Osteoblast (primary cell): ENCODE data around the gene DICER1. TPM values are rescaled to one million over a fixed set of nuclear protein-coding genes. Genes with fewer than 3 reads are reported as not detected.
A peak's percentile ranks its signal among the peaks of the same experiment; 100 is the strongest.

Experiments
- DNase-seq: peaks from one replicate; pipeline ENCODE4 v3.0.0; 2011; ENCODE audit warnings: low spot score, mixed read lengths; ENCODE audit not compliant: insufficient read length; ENCODE audit errors: missing footprints
- H2AFZ ChIP-seq: 2 replicates; pipeline ENCODE4 v1.6.0; 2011; ENCODE audit warnings: mild to moderate bottlenecking, low read length
- H3K27ac ChIP-seq: 2 replicates; pipeline ENCODE4 v1.5.1; 2011; ENCODE audit warnings: mild to moderate bottlenecking, low read depth, low read length, moderate library complexity
- H3K27me3 ChIP-seq: 2 replicates; pipeline ENCODE4 v1.6.0; 2012; ENCODE audit warnings: mild to moderate bottlenecking, control low read depth, inconsistent platforms, low read length, moderate library complexity; ENCODE audit not compliant: insufficient read depth
- H3K36me3 ChIP-seq: 2 replicates; pipeline ENCODE4 v1.5.1; 2011; ENCODE audit warnings: mild to moderate bottlenecking, low read length, control low read depth, moderate library complexity; ENCODE audit not compliant: insufficient read depth
- H3K4me1 ChIP-seq: 2 replicates; pipeline ENCODE4 v1.5.1; 2011; ENCODE audit warnings: mild to moderate bottlenecking, low read length, control low read depth, moderate library complexity; ENCODE audit not compliant: insufficient read depth
- H3K4me2 ChIP-seq: 2 replicates; pipeline ENCODE4 v1.6.0; 2011; ENCODE audit warnings: mild to moderate bottlenecking, low read length; ENCODE audit not compliant: insufficient read depth
- H3K4me3 ChIP-seq: fragments of 200-600 bp; sonication (generic); 3 replicates; pipeline ENCODE4 v1.5.1; 2012; ENCODE audit warnings: mild to moderate bottlenecking, low read length, inconsistent platforms; ENCODE audit not compliant: insufficient read depth
- H3K79me2 ChIP-seq: 2 replicates; pipeline ENCODE4 v1.6.0; 2012; ENCODE audit warnings: mild to moderate bottlenecking, low read length, control low read depth, inconsistent platforms; ENCODE audit not compliant: insufficient read depth
- H3K9me3 ChIP-seq: 2 replicates; pipeline ENCODE4 v1.5.1; 2011; ENCODE audit warnings: low read depth, low read length, control low read depth
- H4K20me1 ChIP-seq: 2 replicates; pipeline ENCODE4 v1.6.0; 2012; ENCODE audit warnings: mild to moderate bottlenecking, low read length, control low read depth; ENCODE audit not compliant: insufficient read depth
- total RNA-seq: library from RNA; depleted of rRNA; stranded (reverse); fragments of >200 nt; gene quantifications from 2 replicates; pipeline ENCODE4 v1.2.3, GENCODE V29; 2012
- TF ChIP-seq, protein P1 (sequence below): IDR thresholded peaks from 2 replicates; pipeline ENCODE4 v1.5.1; 2011; ENCODE audit warnings: mild to moderate bottlenecking, low read depth, low read length, moderate library complexity; ENCODE audit errors: extremely low read depth

DICER1 gene
- total RNA-seq, 1 donor: 53.6 TPM

DNA sequence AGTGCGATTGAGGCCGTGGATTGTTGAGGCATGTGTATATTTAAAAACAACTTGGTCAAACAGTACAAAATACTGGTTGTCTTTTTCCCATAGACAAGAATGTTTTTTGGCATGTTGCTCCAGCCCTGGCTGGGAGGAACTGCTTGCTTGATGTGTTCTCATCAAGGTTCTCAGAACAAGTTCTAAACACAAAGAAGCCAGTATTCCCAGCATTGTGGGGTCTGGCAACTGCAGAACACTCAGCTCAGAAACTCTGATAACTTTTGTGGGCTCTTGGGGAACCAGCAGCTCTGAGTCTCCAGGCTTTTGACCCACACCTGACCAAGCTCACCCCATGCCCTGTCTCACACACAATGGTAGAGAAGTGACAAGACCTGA lies 27.1 kb upstream of the DICER1 start:
- H3K4me1 ChIP-seq: peaks cover 11% of the 10 kb centered on the region
- no peak overlapping the region for H3K27ac ChIP-seq
- TF ChIP-seq, protein P1, sequence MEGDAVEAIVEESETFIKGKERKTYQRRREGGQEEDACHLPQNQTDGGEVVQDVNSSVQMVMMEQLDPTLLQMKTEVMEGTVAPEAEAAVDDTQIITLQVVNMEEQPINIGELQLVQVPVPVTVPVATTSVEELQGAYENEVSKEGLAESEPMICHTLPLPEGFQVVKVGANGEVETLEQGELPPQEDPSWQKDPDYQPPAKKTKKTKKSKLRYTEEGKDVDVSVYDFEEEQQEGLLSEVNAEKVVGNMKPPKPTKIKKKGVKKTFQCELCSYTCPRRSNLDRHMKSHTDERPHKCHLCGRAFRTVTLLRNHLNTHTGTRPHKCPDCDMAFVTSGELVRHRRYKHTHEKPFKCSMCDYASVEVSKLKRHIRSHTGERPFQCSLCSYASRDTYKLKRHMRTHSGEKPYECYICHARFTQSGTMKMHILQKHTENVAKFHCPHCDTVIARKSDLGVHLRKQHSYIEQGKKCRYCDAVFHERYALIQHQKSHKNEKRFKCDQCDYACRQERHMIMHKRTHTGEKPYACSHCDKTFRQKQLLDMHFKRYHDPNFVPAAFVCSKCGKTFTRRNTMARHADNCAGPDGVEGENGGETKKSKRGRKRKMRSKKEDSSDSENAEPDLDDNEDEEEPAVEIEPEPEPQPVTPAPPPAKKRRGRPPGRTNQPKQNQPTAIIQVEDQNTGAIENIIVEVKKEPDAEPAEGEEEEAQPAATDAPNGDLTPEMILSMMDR: no peak
- H3K36me3 ChIP-seq: no peaks in the 10 kb centered on the region
- no peaks in the 10 kb centered on the region for H3K27me3 ChIP-seq
- peak overlapping the region; percentile 3 for H3K4me2 ChIP-seq
- no peaks in the 10 kb centered on the region for H3K79me2 ChIP-seq
- H4K20me1 ChIP-seq: no peaks in the 10 kb centered on the region
- DNase-seq: no peak
- no peaks in the 10 kb centered on the region for H3K9me3 ChIP-seq
- no peak overlapping the region for H3K4me3 ChIP-seq
- H2AFZ ChIP-seq: no peak overlapping the region

DNA sequence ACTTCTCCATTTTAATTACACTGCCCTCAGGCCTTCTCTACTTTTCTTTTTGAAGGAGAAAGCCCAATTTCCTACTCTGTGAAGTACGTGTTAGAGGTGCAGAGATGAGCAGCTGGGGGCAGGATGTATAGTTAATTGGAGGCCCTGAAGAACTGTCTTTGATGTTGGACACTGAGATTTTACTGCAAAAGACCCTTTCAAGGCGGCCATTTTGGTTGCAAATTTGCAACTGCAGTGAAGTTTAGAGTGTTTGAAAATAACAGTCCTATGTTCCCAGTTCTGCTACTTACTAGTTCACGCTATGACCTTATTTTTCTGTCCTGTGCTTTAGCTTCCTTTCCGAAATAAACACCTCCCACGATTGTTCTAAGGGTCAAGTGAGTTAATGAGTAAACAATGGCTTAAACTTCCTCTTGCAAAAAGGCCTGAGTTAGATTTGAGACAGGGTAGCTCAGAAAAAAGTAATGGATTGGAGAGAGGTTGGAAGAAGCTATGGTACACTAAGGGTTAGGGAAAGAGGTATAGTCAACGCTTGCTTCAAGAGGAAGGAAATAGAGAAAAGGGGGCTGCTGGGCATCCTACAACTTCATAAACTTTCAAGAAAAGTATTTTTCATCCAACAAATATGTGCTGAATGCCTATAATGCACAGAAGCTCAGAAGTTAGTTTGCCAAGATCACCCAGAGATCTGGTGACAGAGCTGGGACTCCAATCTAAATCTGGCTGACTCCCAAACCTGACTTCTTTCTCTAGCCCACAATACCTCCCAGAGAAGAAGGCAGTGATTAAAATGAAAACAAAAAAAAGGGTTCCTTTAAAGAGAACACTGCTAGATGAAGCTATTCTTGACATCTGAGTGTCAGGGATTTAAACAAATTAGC lies 26.4 kb upstream of the DICER1 start:
- peaks cover 11% of the 10 kb centered on the region for H3K4me1 ChIP-seq
- no peak overlapping the region for H3K27ac ChIP-seq
- H3K4me3 ChIP-seq: no peak overlapping the region
- H3K79me2 ChIP-seq: no peaks in the 10 kb centered on the region
- H3K27me3 ChIP-seq: no peaks in the 10 kb centered on the region
- H3K9me3 ChIP-seq: no peaks in the 10 kb centered on the region
- H2AFZ ChIP-seq: no peak overlapping the region
- H4K20me1 ChIP-seq: no peaks in the 10 kb centered on the region
- TF ChIP-seq, protein P1: no peak
- no peaks in the 10 kb centered on the region for H3K36me3 ChIP-seq
- H3K4me2 ChIP-seq: peak overlapping the region; percentile 3
- no peak for DNase-seq

DNA sequence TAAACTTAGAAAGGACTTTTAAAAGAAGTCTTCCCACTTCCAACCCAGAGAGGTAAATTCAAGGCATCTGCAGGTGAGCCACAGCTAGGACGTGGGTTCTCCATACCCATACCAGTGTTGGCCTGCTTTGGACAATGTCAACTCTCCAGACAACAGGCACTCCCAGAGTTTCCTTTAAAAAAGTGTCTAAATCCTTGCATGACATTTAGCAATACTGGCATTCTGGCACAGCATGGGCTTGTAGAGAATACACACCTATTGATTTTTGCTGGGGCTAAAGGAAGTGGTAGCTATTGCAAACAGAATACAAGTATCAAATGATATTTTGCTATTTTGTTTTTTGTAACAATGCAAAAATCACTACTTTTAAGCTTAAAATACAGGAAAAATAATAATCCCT lies 25.8 kb upstream of the DICER1 start:
- H4K20me1 ChIP-seq: no peaks in the 10 kb centered on the region
- no peak overlapping the region for H3K4me2 ChIP-seq
- no peak overlapping the region for H3K4me3 ChIP-seq
- H3K79me2 ChIP-seq: no peaks in the 10 kb centered on the region
- no peaks in the 10 kb centered on the region for H3K36me3 ChIP-seq
- H3K4me1 ChIP-seq: peaks cover 11% of the 10 kb centered on the region
- no peak overlapping the region for H2AFZ ChIP-seq
- H3K9me3 ChIP-seq: no peaks in the 10 kb centered on the region
- TF ChIP-seq, protein P1: no peak
- no peak for DNase-seq
- H3K27me3 ChIP-seq: no peaks in the 10 kb centered on the region
- no peak overlapping the region for H3K27ac ChIP-seq

DNA sequence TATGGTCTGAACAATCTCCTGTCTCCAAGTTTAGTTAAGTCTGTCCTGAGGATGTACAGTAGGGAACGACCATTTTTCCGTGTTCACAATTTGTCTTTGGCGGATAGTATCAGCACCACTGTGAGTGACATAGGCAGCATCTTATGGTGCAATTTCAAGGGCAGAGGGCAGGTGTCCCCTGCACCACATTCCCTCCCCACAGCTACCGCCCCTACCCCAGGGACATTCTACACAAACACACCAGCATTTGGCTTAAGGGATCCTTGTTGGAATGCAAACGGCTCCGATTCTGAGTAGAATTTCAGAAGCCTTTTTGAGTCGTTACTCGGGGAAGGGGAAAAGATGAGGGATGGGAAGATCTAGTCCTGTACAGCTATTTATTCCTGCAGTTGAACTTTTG lies 25.1 kb upstream of the DICER1 start:
- H3K4me3 ChIP-seq: no peak overlapping the region
- H2AFZ ChIP-seq: no peak overlapping the region
- TF ChIP-seq, protein P1: no peak
- H3K9me3 ChIP-seq: no peaks in the 10 kb centered on the region
- H3K27me3 ChIP-seq: no peaks in the 10 kb centered on the region
- H4K20me1 ChIP-seq: no peaks in the 10 kb centered on the region
- H3K4me1 ChIP-seq: peaks cover 11% of the 10 kb centered on the region
- DNase-seq: no peak
- no peak overlapping the region for H3K4me2 ChIP-seq
- no peaks in the 10 kb centered on the region for H3K79me2 ChIP-seq
- H3K27ac ChIP-seq: no peak overlapping the region
- no peaks in the 10 kb centered on the region for H3K36me3 ChIP-seq
